ENCODE data around the gene RARS2. TPM values are rescaled to one million over a fixed set of nuclear protein-coding genes. Genes with fewer than 3 reads are reported as not detected.

RARS2 gene
- total RNA-seq, 1 donor from 2014 or later, result 50.3 TPM

- H3K36me3 Mint-ChIP-seq (ENCODE audit: insufficient read depth), result peaks cover 14% of the 10 kb centered on the region
- no peaks in the 10 kb centered on the region for H3K27me3 Mint-ChIP-seq
- no peak for TF ChIP-seq CTCF (IDR thresholded peaks at IDR 0.05; ENCODE audit: unreplicated experiment)
- H3K27ac Mint-ChIP-seq, result no peak overlapping the region
- H3K4me1 Mint-ChIP-seq (ENCODE audit: low read depth), result no peaks in the 10 kb centered on the region
- no peaks in the 10 kb centered on the region for H3K9me3 Mint-ChIP-seq (ENCODE audit: low read depth)
- H3K4me3 Mint-ChIP-seq (ENCODE audit: low read depth), result no peak overlapping the region
- no peak for DNase-seq (ENCODE audit: low spot score, unreplicated experiment)
Measured at GRCh38 chr6:87558446-87558845, 31.3 kb downstream of the RARS2 start.

GRCh38 chr6:87555506-87555905 lies 34.3 kb downstream of the RARS2 start:
- no peak overlapping the region for H3K4me3 Mint-ChIP-seq (ENCODE audit: low read depth)
- no peak for DNase-seq (ENCODE audit: low spot score, unreplicated experiment)
- no peaks in the 10 kb centered on the region for H3K27me3 Mint-ChIP-seq
- TF ChIP-seq CTCF (IDR thresholded peaks at IDR 0.05; ENCODE audit: unreplicated experiment), result no peak
- no peaks in the 10 kb centered on the region for H3K4me1 Mint-ChIP-seq (ENCODE audit: low read depth)
- H3K9me3 Mint-ChIP-seq (ENCODE audit: low read depth), result no peaks in the 10 kb centered on the region
- no peak overlapping the region for H3K27ac Mint-ChIP-seq
- H3K36me3 Mint-ChIP-seq (ENCODE audit: insufficient read depth), result peaks cover 16% of the 10 kb centered on the region

- no peak for TF ChIP-seq CTCF (IDR thresholded peaks at IDR 0.05; ENCODE audit: unreplicated experiment)
- Mint-ChIP-seq H3K27me3 (no peaks in the 10 kb centered on the region), H3K4me1 (ENCODE audit: low read depth) (no peaks in the 10 kb centered on the region), H3K4me3 (ENCODE audit: low read depth) (no peak overlapping the region), H3K36me3 (ENCODE audit: insufficient read depth) (peaks cover 19% of the 10 kb centered on the region), H3K9me3 (ENCODE audit: low read depth) (no peaks in the 10 kb centered on the region), H3K27ac (no peak overlapping the region)
- no peak for DNase-seq (ENCODE audit: low spot score, unreplicated experiment)
Measured at GRCh38 chr6:87553159-87553765, 36.5 kb downstream of the RARS2 start.

- Mint-ChIP-seq H3K27ac (no peak overlapping the region), H3K4me3 (ENCODE audit: low read depth) (no peak overlapping the region), H3K36me3 (ENCODE audit: insufficient read depth) (peaks cover 15% of the 10 kb centered on the region), H3K4me1 (ENCODE audit: low read depth) (no peaks in the 10 kb centered on the region), H3K27me3 (no peaks in the 10 kb centered on the region), H3K9me3 (ENCODE audit: low read depth) (no peaks in the 10 kb centered on the region)
- no peak for TF ChIP-seq CTCF (IDR thresholded peaks at IDR 0.05; ENCODE audit: unreplicated experiment)
- no peak for DNase-seq (ENCODE audit: low spot score, unreplicated experiment)
Measured at GRCh38 chr6:87551799-87552198, 38.0 kb downstream of the RARS2 start.

- H3K9me3 Mint-ChIP-seq (ENCODE audit: low read depth), result peaks cover 3% of the 10 kb centered on the region
- H3K27me3 Mint-ChIP-seq, result no peaks in the 10 kb centered on the region
- H3K4me3 Mint-ChIP-seq (ENCODE audit: low read depth), result no peak overlapping the region
- TF ChIP-seq CTCF (IDR thresholded peaks at IDR 0.05; ENCODE audit: unreplicated experiment), result no peak
- H3K36me3 Mint-ChIP-seq (ENCODE audit: insufficient read depth), result peaks cover 33% of the 10 kb centered on the region
- DNase-seq (ENCODE audit: low spot score, unreplicated experiment), result no peak
- no peaks in the 10 kb centered on the region for H3K4me1 Mint-ChIP-seq (ENCODE audit: low read depth)
- no peak overlapping the region for H3K27ac Mint-ChIP-seq
Measured at GRCh38 chr6:87544474-87544735, 45.4 kb downstream of the RARS2 start.

All from progenitor cell of endocrine pancreas (in vitro differentiated cells).